ENCODE results near the gene SASH1. TPM values are rescaled to one million over a fixed set of nuclear protein-coding genes. Genes with fewer than 3 reads are reported as not detected.
"Not testable (repeated sequence)": the region's sequence is repeated elsewhere in the genome, so short reads cannot be mapped to it uniquely, and the experiment has no call there.

SASH1 gene
- total and polyA plus RNA-seq, 9 of the 15 experiments (the other 6 are each of a cell fraction or from before 2014, with no cell fraction given) = 0.35 to 3.5 (median 1.6) TPM

- FAIRE-seq; H3K9me3 ChIP-seq (replicated peaks; ENCODE audit: control insufficient read depth, insufficient read depth, low read depth, low read length); H2AFZ ChIP-seq (ENCODE audit: low read depth, low read length); BruUV-seq (replicated peaks); H3K9me1 ChIP-seq (ENCODE audit: control insufficient read depth, insufficient read depth, low read length); in situ Hi-C loops (cut with MboI); H3K4me2 ChIP-seq (ENCODE audit: insufficient read depth, low read length); H3K4me3 ChIP-seq; intact Hi-C loops (cut with micrococcal nuclease); H3K79me2 ChIP-seq (ENCODE audit: control insufficient read depth, insufficient read depth, low read length); H4K20me1 ChIP-seq (replicated peaks; ENCODE audit: control insufficient read depth, insufficient read depth, low read length); H3K9ac ChIP-seq (ENCODE audit: insufficient read depth in 1 of 2, low read depth in 2 of 2, low read length in 2 of 2); DNase-seq (ENCODE audit: extremely low read depth in 1 of 4, low spot score in 3 of 4); H3K27ac ChIP-seq (ENCODE audit: extremely low read depth, low read depth, low read length); ATAC-seq; H3K36me3 ChIP-seq (ENCODE audit: control insufficient read depth, insufficient read depth, low read length); H3K4me1 ChIP-seq (replicated peaks in 1 of 2; ENCODE audit: control insufficient read depth in 2 of 2, insufficient read depth in 2 of 2, low read length in 2 of 2); POLR2A ChIA-PET: not testable (repeated sequence)
- WGBS (ENCODE audit: insufficient coverage, low coverage, missing lambda C conversion rate) = 16% methylated on average over 4 of the region's 8 CpGs
- peak; percentile 68; the same call in 1 of the 2 replicates for TF ChIP-seq MAFG (tag; conservative IDR thresholded peaks at IDR 0.05)
- TF ChIP-seq ZNF316 (IDR thresholded peaks at IDR 0.05) = peak; percentile 84
- peak; percentile 62 for TF ChIP-seq C11orf30 (IDR thresholded peaks at IDR 0.05; ENCODE audit: low read depth)
- TF ChIP-seq MAFF (IDR thresholded peaks at IDR 0.05; ENCODE audit: low read length) = peak; percentile 45; the same call in 1 of the 2 replicates
- H3K27me3 ChIP-seq (ENCODE audit: control insufficient read depth in 2 of 2, insufficient read depth in 2 of 2, low read length in 2 of 2) = peaks cover 10 to 33% of the 10 kb centered on the region in 2 experiments; a peak in 4 of 5 replicates
- CTCF ChIA-PET (ENCODE audit: low intra/inter-chr PET ratio) = interaction anchor here (0.6 kb wide), 1 partner anchor 141 kb away, joined by 6 read pairs; no protein-coding TSS in a partner anchor
Observed at GRCh38 chr6:148392127-148392526, 49.5 kb downstream of the SASH1 start.

- no TSS peak for BruUV-seq (replicated peaks)
- DNase-seq (ENCODE audit: extremely low read depth in 1 of 4, low spot score in 3 of 4) (no peak), FAIRE-seq (no peak), ATAC-seq (no peak)
- Histone ChIP-seq H3K4me3 (no peak overlapping the region), H3K27me3 (ENCODE audit: control insufficient read depth in 2 of 2, insufficient read depth in 2 of 2, low read length in 2 of 2) (peaks cover 10 to 33% of the 10 kb centered on the region in 2 experiments; a peak in 4 of 5 replicates), H3K4me1 (replicated peaks in 1 of 2; ENCODE audit: control insufficient read depth in 2 of 2, insufficient read depth in 2 of 2, low read length in 2 of 2) (no peaks in the 10 kb centered on the region), H3K36me3 (ENCODE audit: control insufficient read depth, insufficient read depth, low read length) (no peaks in the 10 kb centered on the region), H3K9me1 (ENCODE audit: control insufficient read depth, insufficient read depth, low read length) (no peaks in the 10 kb centered on the region), H3K79me2 (ENCODE audit: control insufficient read depth, insufficient read depth, low read length) (no peaks in the 10 kb centered on the region), H3K9me3 (replicated peaks; ENCODE audit: control insufficient read depth, insufficient read depth, low read depth, low read length) (no peaks in the 10 kb centered on the region), H2AFZ (ENCODE audit: low read depth, low read length) (no peak overlapping the region), H3K9ac (ENCODE audit: insufficient read depth in 1 of 2, low read depth in 2 of 2, low read length in 2 of 2) (no peak overlapping the region), H4K20me1 (replicated peaks; ENCODE audit: control insufficient read depth, insufficient read depth, low read length) (no peaks in the 10 kb centered on the region; the same call in 1 of the 2 replicates), H3K27ac (ENCODE audit: extremely low read depth, low read depth, low read length) (no peak overlapping the region), H3K4me2 (ENCODE audit: insufficient read depth, low read length) (no peak overlapping the region)
- 0% methylated on average over 3 of the region's 3 CpGs for WGBS (ENCODE audit: insufficient coverage, low coverage, missing lambda C conversion rate)
- in situ Hi-C loops (cut with MboI) = no loop called here
- ChIA-PET POLR2A (no interaction called here), CTCF (ENCODE audit: low intra/inter-chr PET ratio) (interaction anchor here (0.6 kb wide), 1 partner anchor 141 kb away, joined by 6 read pairs; no protein-coding TSS in a partner anchor)
- intact Hi-C loops (cut with micrococcal nuclease) = no loop called here
- TF ChIP-seq ELF2 (CRISPR knock-in tag; IDR thresholded peaks at IDR 0.05) (no peak), MLX (CRISPR knock-in tag; conservative IDR thresholded peaks at IDR 0.05) (no peak), AFF4 (CRISPR knock-in tag; IDR thresholded peaks at IDR 0.05) (no peak)
Observed at GRCh38 chr6:148392671-148393070, 50.0 kb downstream of the SASH1 start.
